ENCODE results near the gene PRPF8.
A peak's percentile ranks its signal among the peaks of the same experiment; 100 is the strongest.
"Not testable (repeated sequence)": the region's sequence is repeated elsewhere in the genome, so short reads cannot be mapped to it uniquely, and the experiment has no call there.

PRPF8 gene

GRCh38 chr17:1690544-1691221, 6.0 kb upstream of the PRPF8 start:
- DNase-seq (ENCODE audit: low read depth), result no peak

GRCh38 chr17:1688405-1688804, 3.7 kb upstream of the PRPF8 start:
- not testable (repeated sequence) for DNase-seq (ENCODE audit: low read depth)

GRCh38 chr17:1686086-1686485, 1.4 kb upstream of the PRPF8 start:
- no peak for DNase-seq (ENCODE audit: low read depth)

GRCh38 chr17:1683459-1683858, 1.2 kb downstream of the PRPF8 start:
- no peak for DNase-seq (ENCODE audit: low read depth)

- DNase-seq (ENCODE audit: low read depth), result no peak
These were observed 8.3 kb downstream of the PRPF8 start for GRCh38 chr17:1676401-1676800.

- DNase-seq (ENCODE audit: low read depth), result peak; percentile 3
These were observed 11.5 kb downstream of the PRPF8 start for GRCh38 chr17:1673041-1673785.

- not testable (repeated sequence) for DNase-seq (ENCODE audit: low read depth)
These were observed 20.7 kb downstream of the PRPF8 start for GRCh38 chr17:1663934-1664333.

- DNase-seq (ENCODE audit: low read depth), result no peak
These were observed 23.6 kb downstream of the PRPF8 start for GRCh38 chr17:1661045-1661444.

- DNase-seq (ENCODE audit: low read depth), result no peak
These were observed 26.6 kb downstream of the PRPF8 start for GRCh38 chr17:1658100-1658499.

GRCh38 chr17:1653735-1654134, 30.9 kb downstream of the PRPF8 start:
- no peak for DNase-seq (ENCODE audit: low read depth)

- DNase-seq (ENCODE audit: low read depth), result not testable (repeated sequence)
These were observed 31.9 kb downstream of the PRPF8 start for GRCh38 chr17:1652794-1653193.

- DNase-seq (ENCODE audit: low read depth), result no peak
These were observed 33.2 kb downstream of the PRPF8 start for GRCh38 chr17:1651559-1651844.

GRCh38 chr17:1650731-1651558, 33.7 kb downstream of the PRPF8 start:
- no peak for DNase-seq (ENCODE audit: low read depth)

- DNase-seq (ENCODE audit: low read depth), result no peak
These were observed 34.7 kb downstream of the PRPF8 start, which contains the start of gene RILP for GRCh38 chr17:1649844-1650501. Gene RILP, minus strand, starts transcription at chr17:1649866. Its CDS starts 62 bp downstream, at chr17:1649804.

GRCh38 chr17:1648963-1649843, 35.5 kb downstream of the PRPF8 start:
- DNase-seq (ENCODE audit: low read depth), result peak; percentile 90

- no peak for DNase-seq (ENCODE audit: low read depth)
These were observed 36.3 kb downstream of the PRPF8 start for GRCh38 chr17:1648173-1648962.

GRCh38 chr17:1647802-1648171, 36.9 kb downstream of the PRPF8 start:
- no peak for DNase-seq (ENCODE audit: low read depth)

GRCh38 chr17:1646199-1646875, 38.3 kb downstream of the PRPF8 start:
- DNase-seq (ENCODE audit: low read depth), result no peak

GRCh38 chr17:1645207-1646171, 39.2 kb downstream of the PRPF8 start, which contains the start of gene SCARF1:
Gene SCARF1, minus strand, starts transcription at chr17:1645732. Its CDS starts 35 bp downstream, at chr17:1645697.
- DNase-seq (ENCODE audit: low read depth), result no peak
